Ectodermal cell (in vitro differentiated cells): ENCODE measurements around the gene ITGA2B.
"Not testable (repeated sequence)": the region's sequence is repeated elsewhere in the genome, so short reads cannot be mapped to it uniquely, and the experiment has no call there.

ENCODE experiments used
- H3K27ac ChIP-seq: 2 replicates; pipeline ENCODE4 v1.7.0; 2013; ENCODE audit warnings: mild to moderate bottlenecking, low read depth, low read length; ENCODE audit not compliant: insufficient read depth, poor library complexity, severe bottlenecking
- H3K27me3 ChIP-seq: 2 replicates; pipeline ENCODE4 v1.7.0; 2013; ENCODE audit warnings: mild to moderate bottlenecking, low read length; ENCODE audit not compliant: insufficient read depth, control insufficient read depth, poor library complexity, severe bottlenecking
- H3K36me3 ChIP-seq: one replicate; pipeline ENCODE4 v1.7.0; 2013; ENCODE audit warnings: low read length; ENCODE audit not compliant: control insufficient read depth, insufficient read depth
- H3K4me1 ChIP-seq: one replicate; pipeline ENCODE4 v1.7.0; 2013; ENCODE audit warnings: low read length; ENCODE audit not compliant: control insufficient read depth, insufficient read depth
- H3K4me3 ChIP-seq: 2 replicates; pipeline ENCODE4 v1.7.0; 2013; ENCODE audit warnings: low read depth, low read length, control low read depth; ENCODE audit not compliant: insufficient read depth
- H3K9me3 ChIP-seq: 2 replicates; pipeline ENCODE4 v1.7.0; 2013; ENCODE audit warnings: mild to moderate bottlenecking, low read length, moderate library complexity; ENCODE audit not compliant: control insufficient read depth
- WGBS, 2 experiments: methylation state at CpG; one replicate each; pipeline ENCODE4 v1.1.7; 2013; ENCODE audit warnings: missing lambda C conversion rate in 2 of 2; 5-methylcytosine and 5-hydroxymethylcytosine counted together

Gene ITGA2B

DNA sequence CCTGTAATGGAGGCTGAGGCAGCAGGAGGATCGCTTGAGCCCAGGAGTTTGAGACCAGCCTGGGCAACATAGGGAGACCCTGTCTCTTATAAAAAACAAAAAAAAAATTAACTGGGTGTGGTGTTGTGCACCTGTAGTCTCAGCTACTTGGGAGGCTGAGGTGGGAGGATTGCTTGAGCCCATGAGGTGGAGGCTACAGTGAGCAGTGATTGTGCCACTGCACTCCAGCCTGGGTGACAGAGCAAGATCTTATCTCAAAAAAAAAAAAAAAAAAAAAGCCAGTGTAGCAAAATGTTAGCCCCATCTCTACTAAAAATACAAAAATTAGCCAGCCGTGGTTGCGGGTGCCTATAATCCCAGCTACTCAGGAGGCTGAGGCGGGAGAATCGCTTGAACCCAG is 59.2 kb downstream of the ITGA2B start:
- H3K4me1 ChIP-seq, H3K36me3 ChIP-seq, H3K9me3 ChIP-seq, H3K27ac ChIP-seq, H3K4me3 ChIP-seq: not testable (repeated sequence)
- H3K27me3 ChIP-seq, result peaks cover 13% of the 10 kb centered on the region
- 91 to 94% methylated on average over 5 of the region's 5 CpGs for WGBS, 2 experiments

DNA sequence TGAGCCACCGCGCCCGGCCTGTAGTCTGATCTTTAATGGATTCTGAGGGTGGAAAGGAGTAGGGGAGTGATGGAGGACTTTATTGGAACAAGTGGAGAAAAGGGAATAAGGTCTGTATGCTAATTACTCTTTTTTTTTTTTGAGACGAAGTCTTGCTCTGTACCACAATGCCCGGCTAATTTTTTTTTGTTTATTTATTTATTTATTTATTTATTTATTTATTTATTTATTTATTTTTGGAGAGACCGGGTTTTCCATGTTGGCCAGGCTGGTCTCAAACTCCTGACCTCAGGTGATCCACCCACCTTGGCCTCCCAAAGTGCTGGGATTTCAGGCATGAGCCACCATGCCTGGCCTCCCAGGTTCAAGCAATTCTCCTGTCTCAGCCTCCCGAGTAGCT is 59.9 kb downstream of the ITGA2B start:
- H3K36me3 ChIP-seq, H3K9me3 ChIP-seq, H3K4me1 ChIP-seq, H3K27ac ChIP-seq, H3K4me3 ChIP-seq: not testable (repeated sequence)
- H3K27me3 ChIP-seq, result peaks cover 18% of the 10 kb centered on the region
- WGBS, 2 experiments, result 88 to 92% methylated on average over 5 of the region's 7 CpGs

DNA sequence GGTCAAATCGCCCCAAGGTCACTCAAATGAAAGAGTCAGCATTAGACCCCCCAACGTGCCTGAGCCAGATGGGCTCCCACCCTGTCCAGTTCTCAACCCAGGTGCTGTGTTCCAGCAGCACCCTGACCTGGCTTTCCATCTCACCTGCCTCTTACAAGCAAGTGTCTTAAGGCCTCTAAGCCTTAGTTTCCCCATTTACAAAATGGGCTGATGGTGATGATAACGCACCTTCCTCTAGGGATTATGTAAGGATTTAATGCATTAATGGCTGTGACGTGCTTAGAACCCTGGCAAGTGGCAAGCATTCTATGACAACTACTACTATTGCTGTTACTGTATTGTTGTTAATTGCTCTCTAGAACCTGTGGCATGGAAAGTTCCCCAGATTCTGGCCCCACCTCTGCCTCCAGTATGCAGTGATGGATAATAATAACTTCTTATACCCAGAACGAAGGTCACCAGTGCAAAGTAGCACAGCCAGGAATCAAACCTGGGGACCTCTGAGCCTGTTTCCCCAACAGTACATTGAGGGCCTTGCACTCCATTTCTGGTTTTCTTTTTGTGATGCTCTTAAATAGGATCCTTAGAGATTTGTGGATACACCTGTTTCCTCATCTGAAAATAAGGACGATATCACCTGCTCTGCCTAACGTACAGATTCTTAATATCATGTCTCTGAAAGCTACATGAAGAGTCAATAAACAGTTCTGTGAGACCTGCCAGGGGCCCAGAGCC is 61.6 kb downstream of the ITGA2B start:
- Histone ChIP-seq H3K4me1 (peaks cover 2% of the 10 kb centered on the region), H3K4me3 (no peak overlapping the region), H3K9me3 (no peaks in the 10 kb centered on the region), H3K27me3 (peaks cover 18% of the 10 kb centered on the region), H3K27ac (no peak overlapping the region), H3K36me3 (no peaks in the 10 kb centered on the region)
- WGBS, 2 experiments, result 88 to 89% methylated on average over 7 of the region's 7 CpGs

DNA sequence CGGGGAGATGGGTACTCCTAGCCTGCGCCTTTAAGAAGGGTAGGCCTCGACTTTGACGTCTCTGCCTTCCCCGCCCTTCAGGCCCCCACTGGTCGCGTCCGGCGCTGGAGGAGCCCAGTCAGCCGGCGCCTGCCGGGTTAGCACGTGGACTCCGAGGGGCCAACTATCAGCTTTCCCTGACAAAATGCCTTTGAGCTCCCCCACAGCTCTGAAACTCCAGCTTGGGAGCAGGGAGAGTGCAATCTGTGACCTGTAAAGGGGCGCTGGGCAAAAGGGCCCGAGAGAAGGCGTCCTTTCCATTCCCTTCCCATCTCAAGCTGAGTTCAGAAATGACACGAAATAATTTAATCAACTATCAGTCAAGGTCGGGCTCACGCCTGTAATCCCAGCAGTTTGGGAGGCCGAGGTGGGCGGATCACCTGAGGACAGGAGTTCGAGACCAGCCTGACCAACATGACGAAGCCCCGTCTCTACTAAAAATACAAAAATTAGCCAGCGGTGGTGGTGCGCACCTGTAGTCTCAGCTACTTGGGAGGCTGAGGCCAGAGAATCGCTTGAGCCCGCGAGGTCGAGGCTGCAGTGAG is 62.5 kb downstream of the ITGA2B start:
- H3K9me3 ChIP-seq, result no peaks in the 10 kb centered on the region
- no peak overlapping the region for H3K27ac ChIP-seq
- H3K36me3 ChIP-seq, result no peaks in the 10 kb centered on the region
- WGBS, 2 experiments, result 38 to 39% methylated on average over 31 of the region's 31 CpGs
- H3K27me3 ChIP-seq, result peaks cover 18% of the 10 kb centered on the region
- H3K4me3 ChIP-seq, result no peak overlapping the region
- peaks cover 2% of the 10 kb centered on the region for H3K4me1 ChIP-seq

DNA sequence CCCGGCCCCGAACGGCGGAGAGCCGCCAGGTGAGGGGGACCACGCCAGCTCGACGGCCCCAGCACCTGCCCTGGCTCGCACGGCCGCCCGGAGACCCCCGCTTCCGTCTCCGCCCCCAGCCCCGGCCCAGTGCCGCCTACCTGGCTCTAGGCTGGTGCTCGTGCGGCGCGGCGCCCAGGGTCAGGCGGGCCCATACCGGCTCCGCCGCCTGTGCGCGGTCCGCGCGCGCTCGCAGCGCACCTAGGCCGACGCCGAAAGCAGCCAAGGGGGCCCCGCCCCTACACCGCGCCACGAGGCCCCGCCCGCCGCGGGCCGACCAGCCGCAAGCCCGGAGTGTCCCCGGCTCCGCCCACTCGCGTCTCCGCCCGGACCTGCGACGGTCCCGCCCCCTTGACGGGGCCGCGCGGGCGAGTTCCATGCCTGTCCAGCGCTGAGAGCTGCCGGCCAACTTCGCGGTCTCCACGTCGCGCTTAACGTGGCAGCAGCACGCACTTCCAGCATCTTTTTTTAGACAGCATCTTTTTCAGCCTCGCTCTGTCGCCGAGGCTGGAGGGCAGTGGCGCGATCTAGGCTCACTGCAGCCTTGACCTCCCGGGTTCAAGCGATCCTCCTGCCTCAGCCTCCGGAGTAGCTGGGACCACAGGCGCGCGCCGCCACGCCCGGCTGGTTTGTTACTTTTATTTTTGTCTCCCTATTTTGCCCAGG is 64.7 kb downstream of the ITGA2B start, which contains the start of gene SLC25A39:
SLC25A39 (minus strand) TSS at position 253 of the 705 bp plus-strand sequence. CDS start 1,261 bp downstream, outside the sequence.
- H3K4me3 ChIP-seq, result peak within 1 kb of the TSS; percentile 85
- H3K9me3 ChIP-seq, result no peaks in the 10 kb centered on the region
- peaks cover 17% of the 10 kb centered on the region for H3K36me3 ChIP-seq
- H3K27me3 ChIP-seq, result peaks cover 18% of the 10 kb centered on the region
- no peak within 1 kb of the TSS for H3K27ac ChIP-seq
- peaks cover 2% of the 10 kb centered on the region for H3K4me1 ChIP-seq
- 0% methylated on average over 85 of the region's 85 CpGs for WGBS, 2 experiments

DNA sequence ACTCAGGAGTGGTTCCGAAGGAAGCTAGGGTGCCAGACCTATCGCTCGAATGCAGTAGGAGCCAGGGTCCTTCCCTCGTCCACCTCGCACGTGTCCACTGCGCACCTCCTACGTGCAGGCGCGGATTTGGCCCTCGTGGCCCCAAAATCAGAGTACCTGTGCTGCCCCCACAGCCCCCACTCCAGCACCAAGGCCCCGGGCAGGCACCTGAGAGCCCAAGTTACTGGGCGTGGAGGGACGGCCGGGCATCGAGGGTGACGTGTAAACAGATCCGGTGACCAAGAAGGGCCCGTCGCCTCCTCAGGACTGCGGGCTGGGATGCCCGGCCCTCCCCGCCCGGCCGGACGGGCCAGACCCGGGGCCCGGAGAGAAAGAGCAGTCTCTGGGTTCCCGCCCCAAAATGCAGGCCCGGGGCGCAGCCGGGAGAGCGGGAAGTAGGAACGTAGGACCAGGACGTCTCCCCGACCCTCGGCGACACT is 65.3 kb downstream of the ITGA2B start:
- peaks cover 18% of the 10 kb centered on the region for H3K27me3 ChIP-seq
- peaks cover 22% of the 10 kb centered on the region for H3K36me3 ChIP-seq
- H3K9me3 ChIP-seq, result no peaks in the 10 kb centered on the region
- H3K4me3 ChIP-seq, result peak overlapping the region; percentile 85
- no peak overlapping the region for H3K27ac ChIP-seq
- H3K4me1 ChIP-seq, result peaks cover 2% of the 10 kb centered on the region
- WGBS, 2 experiments, result 3% methylated on average over 38 of the region's 38 CpGs

DNA sequence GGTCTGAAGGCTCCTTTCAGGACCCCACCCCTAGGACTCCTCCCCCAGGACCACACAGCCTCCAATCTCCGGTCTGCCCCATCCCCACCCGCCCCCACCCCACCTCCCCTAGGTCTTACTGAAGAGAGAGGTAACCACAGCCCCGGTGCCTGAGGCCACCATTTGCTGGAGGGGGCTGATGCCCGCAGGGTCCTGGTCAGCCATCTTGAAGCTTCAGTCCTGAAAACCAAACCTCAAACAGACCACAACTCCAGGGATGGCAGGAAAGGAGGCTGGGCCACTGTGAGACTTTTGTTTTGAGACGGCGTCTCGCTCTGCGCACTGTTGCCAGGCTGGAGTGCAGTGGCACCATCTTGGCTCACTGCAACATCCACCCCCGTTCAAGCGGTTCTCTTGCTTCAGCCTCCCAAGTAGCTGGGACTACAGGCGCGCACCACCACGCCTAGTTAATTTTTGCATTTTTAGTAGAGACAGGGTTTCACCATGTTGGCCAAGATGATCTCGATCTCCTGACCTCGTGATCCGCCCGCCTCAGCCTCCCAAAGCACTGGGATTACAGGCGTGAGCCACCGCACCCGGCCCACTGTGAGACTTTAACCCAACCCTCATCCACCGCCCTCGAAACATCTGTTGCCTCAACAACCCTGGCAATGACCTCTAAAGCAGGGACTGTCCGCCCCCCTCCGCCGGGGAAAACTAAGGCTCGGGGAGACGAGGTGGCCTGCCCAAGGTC is 65.9 kb downstream of the ITGA2B start:
- Histone ChIP-seq H3K36me3 (peaks cover 22% of the 10 kb centered on the region), H3K4me3 (peak overlapping the region; percentile 85), H3K9me3 (no peaks in the 10 kb centered on the region), H3K4me1 (peaks cover 2% of the 10 kb centered on the region), H3K27ac (no peak overlapping the region), H3K27me3 (peaks cover 18% of the 10 kb centered on the region)
- 69 to 75% methylated on average over 25 of the region's 27 CpGs for WGBS, 2 experiments

DNA sequence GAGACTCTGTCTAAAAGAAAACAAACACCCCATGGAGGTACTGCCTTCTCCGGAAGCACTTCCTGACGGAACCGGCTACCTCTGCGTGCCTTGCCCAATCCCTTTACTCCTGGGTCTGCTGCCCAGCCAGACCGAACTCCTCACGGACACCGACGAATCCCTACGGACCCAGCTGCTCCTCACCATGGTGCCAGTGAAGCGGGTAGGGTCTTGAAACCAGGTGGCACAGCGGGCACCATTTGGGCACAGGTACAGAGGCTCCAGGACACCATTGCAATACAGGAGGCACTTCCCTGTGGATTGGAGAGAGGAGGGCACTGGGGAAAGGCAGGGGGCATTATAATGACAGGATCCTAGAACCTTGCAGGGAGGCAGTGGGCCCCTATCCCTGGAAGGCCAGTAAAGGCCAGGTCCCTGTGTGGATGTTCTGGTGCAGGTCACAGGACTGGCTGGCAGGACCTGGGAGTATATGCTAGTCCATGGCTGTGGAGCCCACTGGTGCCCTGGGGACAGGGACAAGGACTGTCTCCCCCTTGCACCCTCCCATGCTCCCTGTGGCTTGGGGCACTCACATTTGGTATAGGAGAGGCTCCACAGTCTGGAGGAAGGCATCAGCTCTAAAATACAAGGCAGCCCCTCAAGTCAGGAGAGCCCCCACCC is 67.1 kb downstream of the ITGA2B start:
- Histone ChIP-seq H3K9me3 (no peaks in the 10 kb centered on the region), H3K4me1 (peaks cover 2% of the 10 kb centered on the region), H3K4me3 (no peak overlapping the region), H3K36me3 (peaks cover 22% of the 10 kb centered on the region), H3K27me3 (peaks cover 22% of the 10 kb centered on the region), H3K27ac (no peak overlapping the region)
- whole genome bisulfite sequencing, 2 experiments, result 95 to 96% methylated on average over 11 of the region's 11 CpGs
